Upper lobe of right lung (tissue), 1 donor: ENCODE results near the gene SH2D2A. TPM values are rescaled to one million over a fixed set of nuclear protein-coding genes. Genes with fewer than 3 reads are reported as not detected.

Experiments used
- ATAC-seq: fragments of 200-7000 bp; cut with Tn5 transposase; one replicate; pipeline ENCODE4 v1.9.1; 2020; ENCODE audit warnings: mild to moderate bottlenecking, moderate library complexity
- DNase-seq: peaks from one replicate; pipeline ENCODE4 v3.0.0-alpha.2; 2020
- H3K27ac ChIP-seq: fragments of 200-600 bp; one replicate; pipeline ENCODE4 v1.8.0; 2022
- H3K27me3 ChIP-seq: fragments of 200-600 bp; one replicate; pipeline ENCODE4 v1.8.0; 2022; ENCODE audit warnings: mild to moderate bottlenecking
- H3K36me3 ChIP-seq: fragments of 200-600 bp; one replicate; pipeline ENCODE4 v1.8.0; 2022
- H3K4me1 ChIP-seq: fragments of 200-600 bp; one replicate; pipeline ENCODE4 v1.8.0; 2022
- H3K4me3 ChIP-seq: fragments of 200-600 bp; one replicate; pipeline ENCODE4 v1.8.0; 2022; ENCODE audit warnings: mild to moderate bottlenecking
- H3K9me3 ChIP-seq: fragments of 200-600 bp; one replicate; pipeline ENCODE4 v1.8.0; 2022
- CTCF ChIP-seq: fragments of 200-600 bp; IDR thresholded peaks from one replicate; pipeline ENCODE4 v1.8.0; 2022; ENCODE audit warnings: antibody characterized with exemption
- intact Hi-C: fragments of 100-400 bp; cut with DNase I; formaldehyde crosslinking; loops from one replicate; pipeline ENCODE4 v1.11.0; 2022
- total RNA-seq: library from RNA; stranded (reverse); fragmentation: NEBNext Ultra II Directional; extraction: Animal tissue kit (Norgen Biotek cat#: 25700); gene quantifications from one replicate; pipeline ENCODE4 v1.2.1, GENCODE V29; 2021
- donor health status: DM: no; HTN: yes; CAD: no; lungs with severe emphysema.

Gene SH2D2A
- total RNA-seq, 1 donor from 2014 or later, result 3.8 TPM

GRCh38 chr1:156839426-156840109 lies 22.9 kb upstream of the SH2D2A start:
- Histone ChIP-seq H3K4me3 (no peak overlapping the region), H3K27ac (no peak overlapping the region), H3K9me3 (no peaks in the 10 kb centered on the region), H3K27me3 (peaks cover 41% of the 10 kb centered on the region), H3K36me3 (no peaks in the 10 kb centered on the region), H3K4me1 (no peaks in the 10 kb centered on the region)
- DNase-seq (no peak), ATAC-seq (no peak)
- no peak for TF ChIP-seq CTCF
- intact Hi-C loops, result no loop called here

- H3K36me3 ChIP-seq, result no peaks in the 10 kb centered on the region
- ATAC-seq, result peak; percentile 65
- no peak overlapping the region for H3K4me3 ChIP-seq
- intact Hi-C loops, result no loop called here
- peak; percentile 80 for TF ChIP-seq CTCF
- no peaks in the 10 kb centered on the region for H3K9me3 ChIP-seq
- H3K4me1 ChIP-seq, result no peaks in the 10 kb centered on the region
- H3K27me3 ChIP-seq, result peaks cover 38% of the 10 kb centered on the region
- DNase-seq, result no peak
- no peak overlapping the region for H3K27ac ChIP-seq
Observed at GRCh38 chr1:156838972-156839371, 22.3 kb upstream of the SH2D2A start.

GRCh38 chr1:156836892-156837291 lies 20.2 kb upstream of the SH2D2A start:
- H3K36me3 ChIP-seq, result no peaks in the 10 kb centered on the region
- no peak for TF ChIP-seq CTCF
- no peaks in the 10 kb centered on the region for H3K9me3 ChIP-seq
- H3K27ac ChIP-seq, result no peak overlapping the region
- no peak overlapping the region for H3K4me3 ChIP-seq
- H3K27me3 ChIP-seq, result peaks cover 38% of the 10 kb centered on the region
- intact Hi-C loops, result no loop called here
- ATAC-seq, result no peak
- no peaks in the 10 kb centered on the region for H3K4me1 ChIP-seq
- DNase-seq, result no peak

GRCh38 chr1:156836041-156836654 lies 19.5 kb upstream of the SH2D2A start:
- Histone ChIP-seq H3K4me1 (no peaks in the 10 kb centered on the region), H3K4me3 (no peak overlapping the region), H3K9me3 (no peaks in the 10 kb centered on the region), H3K27ac (no peak overlapping the region), H3K27me3 (peaks cover 31% of the 10 kb centered on the region), H3K36me3 (no peaks in the 10 kb centered on the region)
- TF ChIP-seq CTCF, result no peak
- ATAC-seq (no peak), DNase-seq (no peak)
- intact Hi-C loops, result no loop called here

GRCh38 chr1:156834322-156834721 lies 17.7 kb upstream of the SH2D2A start:
- H3K9me3 ChIP-seq, result no peaks in the 10 kb centered on the region
- DNase-seq, result no peak
- peaks cover 23% of the 10 kb centered on the region for H3K27me3 ChIP-seq
- H3K36me3 ChIP-seq, result no peaks in the 10 kb centered on the region
- H3K4me1 ChIP-seq, result no peaks in the 10 kb centered on the region
- intact Hi-C loops, result no loop called here
- no peak overlapping the region for H3K4me3 ChIP-seq
- TF ChIP-seq CTCF, result no peak
- no peak overlapping the region for H3K27ac ChIP-seq
- no peak for ATAC-seq
